ENCODE measurements around the gene TSPAN9. TPM values are rescaled to one million over a fixed set of nuclear protein-coding genes. Genes with fewer than 3 reads are reported as not detected.

The TSPAN9 gene
- total RNA-seq, 4 donors from 2014 or later = 23.4 to 43.3 (median 29.4) TPM

DNA sequence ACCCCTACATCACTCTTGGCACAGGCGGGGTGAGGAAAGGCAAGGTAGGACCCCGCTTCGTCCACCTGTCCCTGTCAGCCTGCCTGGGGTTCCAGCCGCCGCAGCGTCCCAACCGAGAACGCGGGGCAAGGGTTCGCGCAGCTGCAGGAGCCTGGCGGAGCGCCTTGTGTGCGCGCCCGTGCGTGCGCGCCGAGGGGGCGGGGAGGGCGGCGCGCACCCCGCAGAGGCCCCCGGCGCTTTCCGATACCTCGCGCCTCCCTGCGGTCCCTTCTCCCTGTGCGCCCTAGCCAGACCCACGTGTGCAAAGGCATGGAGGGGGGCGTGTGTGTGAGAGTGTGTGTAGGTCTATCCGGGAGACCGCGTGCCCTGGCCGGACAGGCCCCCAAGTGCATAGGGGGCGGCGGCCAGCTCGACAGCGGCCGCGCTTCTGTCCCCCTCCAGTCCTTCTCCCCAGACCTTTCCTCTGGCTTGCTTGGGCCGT lies 122.4 kb downstream of the TSPAN9 start:
- ATAC-seq (ENCODE audit: low FRiP score) (peak; percentile 65), DNase-seq (ENCODE audit: low spot score) (no peak)
- TF ChIP-seq, protein P1, sequence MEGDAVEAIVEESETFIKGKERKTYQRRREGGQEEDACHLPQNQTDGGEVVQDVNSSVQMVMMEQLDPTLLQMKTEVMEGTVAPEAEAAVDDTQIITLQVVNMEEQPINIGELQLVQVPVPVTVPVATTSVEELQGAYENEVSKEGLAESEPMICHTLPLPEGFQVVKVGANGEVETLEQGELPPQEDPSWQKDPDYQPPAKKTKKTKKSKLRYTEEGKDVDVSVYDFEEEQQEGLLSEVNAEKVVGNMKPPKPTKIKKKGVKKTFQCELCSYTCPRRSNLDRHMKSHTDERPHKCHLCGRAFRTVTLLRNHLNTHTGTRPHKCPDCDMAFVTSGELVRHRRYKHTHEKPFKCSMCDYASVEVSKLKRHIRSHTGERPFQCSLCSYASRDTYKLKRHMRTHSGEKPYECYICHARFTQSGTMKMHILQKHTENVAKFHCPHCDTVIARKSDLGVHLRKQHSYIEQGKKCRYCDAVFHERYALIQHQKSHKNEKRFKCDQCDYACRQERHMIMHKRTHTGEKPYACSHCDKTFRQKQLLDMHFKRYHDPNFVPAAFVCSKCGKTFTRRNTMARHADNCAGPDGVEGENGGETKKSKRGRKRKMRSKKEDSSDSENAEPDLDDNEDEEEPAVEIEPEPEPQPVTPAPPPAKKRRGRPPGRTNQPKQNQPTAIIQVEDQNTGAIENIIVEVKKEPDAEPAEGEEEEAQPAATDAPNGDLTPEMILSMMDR (IDR thresholded peaks at IDR 0.05) = no peak

DNA sequence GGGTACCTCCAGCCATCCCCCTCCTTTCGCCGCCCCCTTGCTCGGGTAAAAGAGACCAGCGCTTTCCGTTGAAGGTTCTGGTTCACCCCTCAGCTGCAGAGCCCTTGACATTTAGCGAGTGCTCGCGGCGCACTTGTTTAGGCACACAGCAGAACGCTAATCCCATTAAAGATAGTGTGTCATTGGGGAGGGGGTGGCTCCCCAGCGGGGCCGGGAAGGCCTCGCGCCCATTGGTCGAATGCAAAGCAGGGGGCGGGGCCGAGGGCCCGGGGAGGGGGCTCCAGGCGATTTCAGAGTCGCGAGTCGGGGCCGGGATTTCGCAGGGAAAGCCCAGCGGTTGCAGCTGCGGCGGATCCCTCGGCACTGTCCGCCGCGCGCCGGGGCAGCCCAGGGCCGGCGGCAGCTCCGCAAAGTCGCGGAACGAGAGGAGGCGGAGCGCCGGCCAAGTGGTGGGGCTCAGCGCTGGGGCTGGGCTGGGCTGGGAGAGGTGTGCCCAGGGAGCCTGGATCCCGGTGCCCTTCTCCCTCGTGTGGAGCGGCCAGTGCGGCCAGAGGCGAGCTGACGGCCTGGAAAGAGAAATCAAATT lies 122.9 kb downstream of the TSPAN9 start:
- DNase-seq (ENCODE audit: low spot score) = no peak
- TF ChIP-seq, protein P1 (IDR thresholded peaks at IDR 0.05) = no peak
- peak; percentile 67 for ATAC-seq (ENCODE audit: low FRiP score)

DNA sequence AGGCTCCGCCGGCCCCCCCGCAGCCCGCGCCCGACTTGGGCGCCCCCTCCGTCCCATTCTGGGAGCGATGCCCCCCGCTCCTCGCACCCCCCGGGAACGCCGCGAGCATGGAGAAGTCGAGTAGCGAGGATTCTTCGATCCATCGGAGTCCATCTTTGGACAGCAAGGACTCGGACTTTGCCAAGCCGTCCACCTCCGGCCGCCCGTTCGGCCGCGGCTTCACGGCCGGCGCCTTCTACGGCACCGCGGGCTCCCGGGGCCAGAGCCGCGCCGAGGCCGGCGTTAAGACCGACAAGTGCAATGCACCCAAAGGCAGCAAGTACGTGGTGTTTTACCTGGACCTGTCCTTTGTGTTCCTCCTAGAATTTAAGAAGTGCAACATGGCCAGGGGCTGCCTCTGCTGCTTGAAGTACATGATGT lies 123.6 kb downstream of the TSPAN9 start:
- TF ChIP-seq, protein P1 (IDR thresholded peaks at IDR 0.05) = no peak
- DNase-seq (ENCODE audit: low spot score) (no peak), ATAC-seq (ENCODE audit: low FRiP score) (no peak)

DNA sequence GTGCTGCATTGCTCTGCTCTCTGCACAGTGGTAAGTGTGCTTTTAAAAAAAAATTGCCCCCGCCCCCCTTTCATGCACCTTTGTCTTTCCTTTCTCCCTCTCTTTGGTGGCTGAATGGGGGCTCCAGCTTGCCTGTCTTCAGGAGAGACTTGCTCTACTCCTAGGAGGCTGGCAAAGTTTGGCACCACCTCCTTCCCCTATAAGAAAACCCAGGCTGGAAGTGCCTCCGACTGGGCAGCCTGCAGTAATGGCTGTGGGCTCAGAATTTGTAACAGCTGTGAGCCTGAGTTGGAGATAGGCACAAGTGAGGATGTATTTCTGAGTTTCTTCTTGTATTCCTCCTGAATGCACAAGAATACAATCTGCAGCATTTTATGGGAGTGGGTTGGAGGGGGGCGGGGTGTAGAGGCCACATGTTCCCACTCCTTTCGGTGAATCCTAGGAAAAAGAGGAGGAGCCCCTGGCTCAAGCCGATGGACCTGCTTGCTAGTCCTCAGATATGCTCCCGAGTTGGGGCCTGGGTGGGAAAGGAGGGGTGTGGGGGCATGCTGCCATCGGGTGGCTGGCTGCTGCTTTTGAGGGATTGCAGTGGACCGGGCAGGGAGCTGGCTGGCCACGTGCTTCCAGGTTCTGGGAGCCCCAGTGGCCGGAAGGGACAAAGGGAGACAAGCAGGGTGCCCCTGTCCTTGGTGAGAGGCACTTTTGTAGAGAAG lies 124.3 kb downstream of the TSPAN9 start:
- no peak for ATAC-seq (ENCODE audit: low FRiP score)
- no peak for DNase-seq (ENCODE audit: low spot score)
- TF ChIP-seq, protein P1 (IDR thresholded peaks at IDR 0.05) = no peak

DNA sequence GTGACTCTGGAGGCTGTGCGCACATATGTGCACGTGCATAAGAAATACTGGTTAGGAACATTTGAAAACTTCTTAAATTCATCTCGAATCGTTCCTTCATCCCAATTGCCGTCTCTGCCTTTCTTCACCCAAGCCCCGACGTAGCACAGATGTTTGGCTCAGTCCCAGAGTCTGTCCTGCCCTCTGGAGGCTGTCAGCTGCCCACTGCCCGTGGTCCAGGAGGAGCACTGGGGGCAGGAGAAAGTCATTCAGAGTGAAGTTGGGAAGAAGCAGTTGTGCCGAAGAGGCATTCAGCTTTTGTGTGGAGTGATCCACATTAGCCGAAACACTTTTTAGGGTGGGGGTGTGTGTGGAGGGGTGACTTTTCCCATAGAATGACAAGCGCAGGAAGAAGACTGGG lies 124.9 kb downstream of the TSPAN9 start:
- DNase-seq (ENCODE audit: low spot score) (no peak), ATAC-seq (ENCODE audit: low FRiP score) (no peak)
- TF ChIP-seq, protein P1 (IDR thresholded peaks at IDR 0.05) = no peak

DNA sequence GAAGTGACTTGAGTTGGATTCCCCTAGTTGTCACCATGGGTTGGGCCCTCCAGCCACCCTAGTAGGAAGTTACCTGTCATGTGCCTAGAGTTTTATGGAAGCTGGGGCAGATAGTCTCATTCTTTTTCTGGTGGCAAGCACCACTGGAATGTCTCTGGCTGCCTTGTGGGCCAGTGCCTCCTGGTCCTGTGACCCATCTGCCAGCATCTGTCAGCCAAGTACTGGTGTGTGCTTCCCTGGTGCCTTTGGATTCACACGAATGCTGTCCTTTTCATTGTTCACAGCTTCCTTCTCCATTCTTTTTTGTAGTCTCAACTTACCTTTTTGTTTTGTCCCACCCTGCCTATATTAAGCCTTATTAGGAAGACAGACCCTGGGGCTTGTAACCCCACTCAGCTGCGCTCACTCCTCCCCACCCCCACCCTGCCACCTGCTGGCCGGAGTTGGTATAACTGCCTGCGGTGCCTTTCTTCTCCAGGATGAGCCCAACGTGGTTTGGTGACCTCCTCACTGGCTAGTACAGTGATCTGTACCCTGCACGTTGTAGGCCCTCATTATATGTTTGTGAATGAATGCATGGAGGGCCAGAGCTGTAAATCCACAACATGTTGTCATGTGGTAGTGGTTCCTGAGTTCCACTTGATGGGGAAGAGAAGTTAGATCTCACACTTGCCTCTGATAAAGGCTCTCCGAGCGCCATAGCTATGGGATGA lies 125.7 kb downstream of the TSPAN9 start:
- TF ChIP-seq, protein P1 (IDR thresholded peaks at IDR 0.05) = peak in 2 of 3 donors; percentile 59 to 85
- DNase-seq (ENCODE audit: low spot score) = peak; percentile 73
- ATAC-seq (ENCODE audit: low FRiP score) = peak; percentile 35

Measured in omental fat pad (tissue), 4 donors.